GM18508 (cell line): ENCODE measurements around the gene SNX9.
"Not testable (repeated sequence)": the region's sequence is repeated elsewhere in the genome, so short reads cannot be mapped to it uniquely, and the experiment has no call there.

Source experiments
- ATAC-seq: cut with Tn5 transposase; IDR thresholded peaks from one replicate; pipeline ENCODE4 v1.9.1; 2021; ENCODE audit warnings: moderate number of reproducible peaks; ENCODE audit not compliant: insufficient read depth, unreplicated experiment

Gene SNX9

DNA sequence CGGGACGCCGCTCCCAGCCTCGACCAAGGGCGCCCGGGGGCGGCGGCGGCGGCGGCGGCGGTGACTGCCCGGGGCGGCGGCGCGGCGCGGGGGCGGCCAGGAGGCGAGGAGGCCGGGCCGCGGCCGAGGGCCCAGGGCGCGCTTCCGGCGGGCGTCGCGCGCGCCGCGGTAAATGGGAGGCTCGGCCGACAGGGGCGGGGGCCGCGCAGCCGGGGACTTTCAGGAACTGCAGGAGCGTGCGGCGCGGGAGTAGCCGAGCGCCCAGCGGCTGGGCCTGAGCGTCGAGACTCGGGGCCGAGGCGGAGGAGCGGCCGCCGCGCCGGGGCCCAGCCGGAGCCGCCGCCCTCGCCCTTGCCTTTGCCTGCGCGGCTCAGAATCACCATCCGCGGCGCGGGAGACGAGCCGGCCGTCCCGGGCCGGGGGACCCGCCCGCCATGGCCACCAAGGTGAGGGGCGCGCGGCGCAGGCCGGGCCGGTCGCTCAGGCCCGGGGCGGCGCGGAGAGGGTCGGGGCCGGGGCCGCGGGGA lies at the start of gene SNX9:
SNX9 (plus strand) TSS at position 246 of the 527 bp plus-strand sequence; CDS start at position 435, 189 bp downstream.
- ATAC-seq = no peak

DNA sequence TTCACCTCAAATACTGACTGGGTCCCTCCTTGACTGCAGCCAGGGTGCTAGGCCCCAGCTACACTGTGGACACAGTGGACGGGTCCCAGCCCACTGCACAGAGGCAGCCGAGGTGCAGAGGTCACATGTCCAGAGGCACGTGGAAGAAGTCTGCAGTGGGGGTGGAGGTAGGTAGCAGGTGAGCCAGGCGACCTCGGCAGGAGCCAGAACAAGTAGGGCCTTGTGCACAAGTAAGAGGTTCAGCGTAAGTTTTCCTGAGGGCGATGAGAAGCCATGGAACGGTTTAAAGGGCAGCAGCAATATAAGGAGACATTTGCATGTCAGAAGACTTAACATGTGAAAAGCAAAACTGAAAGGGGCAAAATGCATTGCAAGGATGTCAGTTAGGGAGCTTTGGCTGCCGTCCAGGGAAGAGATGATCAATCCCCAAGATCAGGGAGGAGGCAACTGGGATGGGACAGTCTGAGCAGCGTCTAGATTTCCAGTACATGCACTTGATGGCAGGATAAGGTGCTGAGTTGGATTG lies 49.7 kb upstream of the SNX9 start:
- ATAC-seq = no peak

DNA sequence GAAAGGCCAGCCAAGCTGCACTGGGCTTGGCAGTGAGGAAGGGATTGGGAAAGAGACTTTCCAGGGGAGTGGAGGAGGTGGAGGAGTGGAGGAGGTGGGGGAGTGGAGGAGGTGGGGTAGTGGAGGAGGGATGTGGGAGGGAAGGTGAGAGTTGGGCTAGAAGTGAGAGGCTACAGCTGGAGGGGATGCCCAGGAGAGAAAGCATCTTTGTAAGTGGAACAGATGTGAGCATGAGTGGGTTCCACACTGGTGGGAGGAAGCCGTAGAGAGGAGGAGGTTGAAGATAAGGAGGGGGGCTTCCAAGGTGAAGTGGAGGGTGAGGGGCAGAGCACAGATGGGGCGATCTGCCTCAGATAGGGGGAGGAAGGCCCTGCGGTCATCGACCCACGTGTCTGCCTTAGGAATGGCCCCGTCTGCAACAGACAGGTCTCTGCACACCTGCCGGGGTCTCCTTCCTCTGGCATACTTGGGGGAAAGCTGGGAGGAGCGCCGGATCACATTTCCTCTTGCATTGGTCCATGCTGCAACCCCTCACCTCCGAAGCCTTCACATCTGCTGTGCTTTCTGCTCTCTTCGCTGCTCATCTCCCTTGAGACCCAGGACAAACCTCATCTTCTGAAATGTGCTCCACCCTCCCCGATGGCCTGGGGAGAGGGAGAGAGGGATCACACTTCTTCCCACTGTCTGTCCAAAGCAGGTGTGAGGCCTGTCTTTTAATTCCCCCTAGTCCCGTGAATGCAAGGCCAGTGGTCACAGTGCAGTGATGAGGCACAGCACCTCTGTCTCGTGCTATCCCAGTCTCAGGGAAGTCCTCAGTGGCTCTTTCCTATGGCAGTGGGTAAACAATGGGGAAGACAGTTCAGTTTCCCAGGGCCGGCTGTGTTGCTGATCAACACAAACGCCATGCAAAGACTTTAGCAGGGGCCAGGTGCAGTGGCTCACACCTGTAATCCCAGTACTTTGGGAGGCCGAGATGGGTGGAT lies 48.6 kb upstream of the SNX9 start:
- ATAC-seq = no peak

DNA sequence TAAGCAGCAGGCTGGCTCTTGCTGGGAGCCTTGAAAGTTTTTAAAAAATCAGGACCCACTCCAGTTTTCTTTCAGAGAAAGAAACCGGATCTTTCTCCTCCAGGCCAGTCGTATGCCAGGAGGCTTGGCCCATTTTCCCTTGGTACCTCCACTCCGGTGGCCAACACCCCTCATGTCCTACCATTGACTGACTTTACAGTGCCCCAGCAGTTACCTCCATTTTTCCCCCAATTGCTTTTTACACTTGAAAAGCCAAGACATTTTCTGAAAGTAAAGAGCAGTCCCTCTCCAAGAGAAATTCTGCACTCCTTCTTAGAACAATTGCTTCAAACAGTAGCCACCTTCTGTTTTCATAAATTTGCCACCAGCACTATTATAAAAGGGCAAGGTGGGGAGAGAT lies 47.7 kb upstream of the SNX9 start:
- ATAC-seq = no peak

DNA sequence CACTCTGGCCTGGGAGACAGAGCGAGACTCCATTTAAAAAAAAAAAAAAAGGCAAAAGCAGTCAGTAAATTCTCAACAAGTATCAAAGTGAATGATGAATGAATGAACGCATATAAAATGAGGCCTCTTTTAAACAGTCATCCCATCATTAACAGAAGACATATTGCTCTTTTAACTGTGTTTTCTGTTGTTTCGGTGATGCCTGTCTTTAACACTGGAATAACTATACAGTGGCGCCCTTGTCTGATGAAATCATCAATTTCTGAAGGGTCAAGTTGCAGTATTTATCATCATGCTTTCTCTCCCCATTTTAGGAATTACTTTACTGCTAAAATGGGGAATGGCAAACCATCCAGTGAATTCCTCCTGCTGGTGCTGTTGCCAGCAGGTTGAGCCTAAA lies 45.7 kb upstream of the SNX9 start:
- ATAC-seq = no peak

DNA sequence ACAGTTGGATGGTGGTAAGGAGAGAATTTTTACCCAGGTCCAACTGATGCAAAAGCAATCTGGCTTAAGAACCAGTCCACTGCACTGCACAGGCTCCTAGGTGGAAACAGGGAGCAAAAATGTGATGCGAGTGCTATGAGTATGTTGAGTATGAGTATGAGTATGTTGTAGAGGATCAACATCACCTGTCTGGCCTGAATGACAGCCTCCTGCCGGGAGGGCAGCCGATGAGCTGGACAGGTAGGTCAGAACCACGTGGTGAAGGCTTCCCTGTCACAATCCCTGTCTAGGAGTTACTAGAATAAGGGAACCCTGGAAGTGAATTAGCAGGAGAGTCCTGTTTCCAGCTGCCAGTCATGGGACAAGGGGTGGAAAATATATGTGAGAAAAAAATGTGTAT lies 44.3 kb upstream of the SNX9 start:
- ATAC-seq = no peak

DNA sequence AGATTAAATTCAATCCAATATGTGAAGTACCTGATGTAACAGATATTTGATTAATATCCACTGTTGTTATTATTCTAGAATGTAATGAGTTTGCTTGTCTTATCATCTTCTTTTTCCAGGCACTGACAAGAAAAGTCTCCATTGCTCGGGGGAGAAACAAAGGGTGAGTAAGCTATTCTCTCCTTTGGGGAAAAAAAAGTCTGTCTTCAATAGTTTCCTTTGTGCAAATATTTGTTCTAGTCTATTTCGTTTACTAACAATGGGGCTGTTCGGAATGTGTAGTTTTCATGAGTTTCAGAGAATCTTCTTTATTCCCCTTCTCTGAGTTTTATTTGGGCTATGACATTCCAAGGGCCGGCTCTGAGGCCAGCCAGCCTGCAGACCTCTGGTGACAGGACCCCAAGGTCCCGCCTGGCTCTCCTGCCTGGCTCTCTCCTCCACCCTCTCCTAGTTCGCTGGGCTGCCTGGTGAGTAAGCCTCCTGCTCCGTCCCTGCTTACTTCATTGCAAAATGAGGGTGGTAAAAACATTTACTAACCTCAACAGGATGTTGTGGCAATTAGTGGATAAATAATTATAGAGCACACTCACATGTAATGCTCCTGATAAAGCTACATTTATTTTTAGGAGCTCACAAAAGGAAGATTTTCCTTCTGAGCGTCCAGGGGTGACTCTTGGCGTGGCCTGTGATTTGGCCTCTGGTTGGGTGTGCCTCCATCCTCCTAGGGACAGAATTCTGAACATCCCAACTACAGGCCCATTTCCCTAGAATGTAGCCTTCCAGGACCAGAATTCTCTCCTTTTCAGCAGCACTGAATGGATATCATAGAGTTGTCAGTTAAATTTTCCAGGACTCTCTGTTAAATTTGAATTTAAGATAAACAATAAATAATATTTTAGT lies 43.1 kb upstream of the SNX9 start:
- ATAC-seq = no peak

DNA sequence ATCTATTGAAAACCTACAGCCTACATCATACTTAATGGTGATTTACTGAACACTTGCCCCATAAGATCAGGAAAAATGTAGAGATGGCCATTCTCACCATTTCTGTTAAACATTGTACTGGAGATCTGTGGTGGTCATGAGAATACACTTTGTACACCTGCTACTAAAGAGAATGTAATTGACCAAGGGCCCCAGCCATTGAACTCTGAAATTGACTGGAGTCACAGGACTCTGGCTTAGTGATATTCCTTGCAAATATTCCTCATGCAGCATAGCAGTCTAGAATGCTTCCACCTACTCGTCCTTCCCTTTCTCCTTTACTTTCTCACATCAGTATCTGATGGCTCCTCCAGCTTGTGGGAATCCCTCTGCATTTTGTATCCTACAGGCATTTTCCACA lies 37.4 kb upstream of the SNX9 start:
- ATAC-seq = no peak

DNA sequence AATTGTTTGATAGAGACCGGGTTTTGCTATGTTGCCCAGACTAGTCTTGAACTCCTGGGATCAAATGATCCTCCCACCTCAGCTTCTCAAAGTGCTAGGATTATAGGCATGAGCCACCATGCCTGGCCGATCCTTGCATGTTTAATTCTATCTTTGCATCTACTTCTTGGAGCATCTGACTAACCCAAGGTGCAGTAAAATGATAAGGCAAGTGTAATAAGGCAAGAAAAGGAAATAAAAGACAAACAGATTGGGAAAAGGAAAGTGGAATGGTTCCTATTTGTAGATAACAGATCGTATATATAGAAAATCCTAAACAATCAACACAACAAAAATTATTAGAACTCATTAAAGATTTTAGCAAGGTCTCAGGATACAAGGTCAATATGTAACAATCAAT lies 36.8 kb upstream of the SNX9 start:
- ATAC-seq = no peak

DNA sequence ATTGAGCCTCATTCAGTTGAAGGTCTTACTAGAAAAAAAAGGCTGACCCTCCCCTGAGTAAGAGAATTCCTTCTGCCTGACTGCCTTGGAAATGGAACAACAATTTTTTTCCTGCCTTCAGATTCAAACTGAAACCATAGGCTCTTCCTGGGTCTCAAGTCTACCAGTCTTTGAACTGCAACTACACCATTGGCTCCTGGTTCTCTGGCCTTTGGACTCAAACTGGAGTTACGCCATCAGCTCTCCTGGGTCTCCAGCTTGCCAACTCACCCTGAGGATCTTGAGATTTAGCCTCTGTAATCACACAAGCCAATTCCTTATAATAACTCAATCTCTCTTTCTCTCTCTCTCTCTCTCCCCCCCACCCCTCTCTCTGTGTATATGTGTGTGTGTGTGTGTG lies 36.0 kb upstream of the SNX9 start:
- no peak for ATAC-seq

DNA sequence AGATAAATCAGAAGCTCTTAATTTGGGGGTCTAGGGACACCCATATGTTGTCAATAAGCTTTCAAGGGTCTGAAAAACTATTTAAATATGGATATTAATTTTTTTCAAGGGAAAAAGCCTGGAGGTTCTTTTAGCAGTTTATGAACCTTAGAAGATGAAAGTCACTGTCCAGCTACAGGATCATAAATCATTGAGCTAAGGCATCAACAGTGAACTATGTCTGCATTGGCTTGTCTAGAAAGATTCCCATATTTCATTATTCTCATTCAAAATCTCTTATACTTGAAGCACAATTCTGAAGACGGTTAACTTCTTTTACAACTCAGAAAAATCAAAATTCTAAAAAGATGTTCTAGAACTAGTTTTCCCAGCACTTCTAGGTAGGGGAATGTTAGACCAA lies 34.9 kb upstream of the SNX9 start:
- no peak for ATAC-seq

DNA sequence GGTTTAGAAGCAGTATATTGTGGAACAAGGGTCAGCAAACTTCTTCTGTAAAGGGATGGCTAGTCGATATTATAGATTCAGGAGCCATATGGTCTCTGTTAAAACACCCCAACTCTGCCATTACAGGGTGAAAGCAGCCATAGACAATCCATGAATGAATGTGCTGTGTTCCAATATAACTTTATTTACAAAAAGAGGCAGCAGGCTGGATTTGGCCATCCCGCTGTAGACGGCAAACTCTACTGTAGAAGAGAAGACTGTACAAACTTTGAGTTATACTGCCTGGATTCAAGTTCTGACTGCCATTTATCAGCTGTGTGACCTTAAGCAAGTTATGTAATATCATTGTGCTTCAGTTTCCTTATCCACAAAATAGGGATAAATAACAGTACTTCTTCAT lies 33.7 kb upstream of the SNX9 start:
- ATAC-seq = no peak

DNA sequence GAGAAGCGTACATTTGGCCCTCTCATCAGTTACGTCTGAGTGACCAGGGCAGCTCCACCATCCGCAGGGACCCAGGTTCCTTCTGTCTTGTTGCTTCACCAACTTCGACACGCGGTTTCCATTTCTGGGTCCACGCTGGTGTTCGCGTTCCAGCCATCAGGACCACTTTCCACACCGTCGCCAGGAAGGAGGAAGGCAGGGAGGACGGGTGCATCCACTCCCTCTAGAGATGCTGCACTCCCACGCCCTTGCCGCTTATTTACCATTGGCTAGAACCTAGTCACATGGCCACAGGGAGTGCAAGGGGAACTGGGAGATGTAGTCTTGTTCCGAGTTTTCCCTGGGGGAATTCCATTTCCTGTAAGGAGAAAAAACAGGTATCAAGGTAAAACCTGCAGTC lies 33.2 kb upstream of the SNX9 start:
- no peak for ATAC-seq

DNA sequence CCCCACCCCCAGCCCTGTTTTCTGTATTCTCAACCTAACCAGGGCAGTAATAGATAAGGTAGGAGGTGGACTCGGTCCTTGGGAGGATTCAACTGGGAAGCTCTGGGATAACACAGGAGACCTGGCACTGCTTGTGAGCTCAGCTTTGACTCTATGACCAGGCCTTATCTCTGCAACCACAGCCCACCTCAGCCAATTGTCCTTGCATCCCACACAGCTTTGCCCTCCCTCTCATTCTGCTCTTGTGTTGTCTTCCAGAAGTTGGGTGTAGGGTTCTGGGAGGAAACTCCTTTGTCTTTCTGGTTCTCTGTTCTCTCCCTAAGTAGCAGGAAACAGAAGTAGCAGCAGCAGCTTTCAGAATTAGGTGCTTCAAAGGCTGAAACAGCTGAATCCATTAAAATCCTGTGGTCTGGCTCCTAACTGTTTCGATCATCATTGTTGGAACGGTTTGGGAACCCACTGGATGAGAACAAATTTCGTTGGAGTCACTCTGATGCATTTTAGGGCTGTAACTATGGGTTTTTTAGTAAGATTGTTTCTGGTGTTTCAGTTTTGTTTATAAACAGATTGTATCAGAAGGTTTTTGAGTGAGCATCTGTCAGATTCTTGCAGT lies 32.4 kb upstream of the SNX9 start:
- ATAC-seq = no peak

DNA sequence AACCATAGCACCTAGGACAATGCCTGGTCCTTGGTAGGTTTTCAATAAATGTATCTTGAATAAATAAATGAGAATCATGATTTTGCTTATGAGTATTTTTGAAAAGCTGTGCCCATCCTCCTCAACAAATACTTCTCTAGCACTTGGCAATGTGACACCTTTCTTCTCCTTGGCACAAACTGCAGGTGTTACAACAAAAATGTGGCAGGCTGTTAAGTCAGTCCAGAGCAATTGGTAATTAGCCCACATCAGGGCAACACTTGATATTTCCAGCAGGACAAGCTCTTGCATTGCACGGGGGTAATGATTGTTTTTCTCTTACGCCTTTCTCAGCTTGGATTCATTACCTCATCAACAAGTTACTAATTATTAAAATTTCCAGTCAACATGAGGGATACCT lies 31.6 kb upstream of the SNX9 start:
- ATAC-seq = no peak

DNA sequence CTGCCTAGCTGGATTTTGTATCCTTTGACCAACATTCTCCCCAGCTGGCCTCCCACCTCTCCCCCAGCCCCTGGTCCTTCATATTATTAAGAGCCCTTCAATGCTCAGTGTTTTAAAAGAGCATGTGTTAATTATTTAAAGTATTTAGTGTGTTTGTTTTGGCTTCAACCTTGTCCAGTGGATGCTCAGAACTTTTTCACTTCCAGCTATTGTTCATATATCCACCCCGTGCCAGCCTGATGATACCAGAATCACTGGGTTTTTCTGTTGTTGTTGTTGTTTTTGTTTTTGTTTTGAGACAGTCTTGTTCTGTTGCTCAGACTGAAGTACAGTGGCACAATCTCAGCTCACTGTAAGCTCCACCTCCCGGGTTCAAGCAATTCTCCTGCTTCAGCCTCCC lies 30.4 kb upstream of the SNX9 start:
- no peak for ATAC-seq

DNA sequence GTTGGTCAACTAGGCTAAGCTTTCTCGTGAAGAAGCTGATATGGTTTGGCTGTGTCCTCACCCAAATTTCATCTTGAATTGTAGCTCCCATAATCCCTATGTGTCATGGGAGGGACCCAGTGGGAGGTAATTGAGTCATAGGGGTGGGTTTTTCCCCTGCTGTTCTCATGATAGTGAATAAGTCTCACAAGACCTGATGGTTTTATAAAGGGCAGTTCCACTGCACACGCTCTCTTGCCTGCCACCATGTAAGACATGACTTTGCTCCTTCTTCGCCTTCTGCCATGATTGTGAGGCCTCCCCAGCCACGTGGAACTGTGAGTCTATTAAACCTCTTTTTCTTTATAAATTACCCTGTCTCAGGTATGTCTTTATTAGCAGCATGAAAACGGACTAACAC lies 29.0 kb upstream of the SNX9 start:
- ATAC-seq = not testable (repeated sequence)

DNA sequence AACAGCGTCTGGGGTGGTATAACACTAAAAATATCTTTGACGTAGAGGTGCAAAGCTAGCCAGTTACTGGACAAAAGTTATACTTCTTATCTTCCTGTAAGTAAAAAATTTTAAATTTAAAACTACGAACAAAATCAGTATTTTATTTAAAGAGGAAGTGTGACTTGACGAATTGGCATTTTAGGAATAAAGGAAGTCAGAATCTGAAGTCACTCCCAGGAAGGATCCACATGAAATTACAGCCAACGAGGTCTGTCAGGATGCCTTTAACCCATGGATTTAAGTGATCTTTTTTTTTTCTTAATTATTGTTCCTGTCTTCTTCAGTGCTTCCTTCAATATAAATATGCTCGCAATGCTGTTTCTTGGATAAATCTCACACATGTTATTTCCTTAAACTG lies 27.2 kb upstream of the SNX9 start:
- no peak for ATAC-seq

DNA sequence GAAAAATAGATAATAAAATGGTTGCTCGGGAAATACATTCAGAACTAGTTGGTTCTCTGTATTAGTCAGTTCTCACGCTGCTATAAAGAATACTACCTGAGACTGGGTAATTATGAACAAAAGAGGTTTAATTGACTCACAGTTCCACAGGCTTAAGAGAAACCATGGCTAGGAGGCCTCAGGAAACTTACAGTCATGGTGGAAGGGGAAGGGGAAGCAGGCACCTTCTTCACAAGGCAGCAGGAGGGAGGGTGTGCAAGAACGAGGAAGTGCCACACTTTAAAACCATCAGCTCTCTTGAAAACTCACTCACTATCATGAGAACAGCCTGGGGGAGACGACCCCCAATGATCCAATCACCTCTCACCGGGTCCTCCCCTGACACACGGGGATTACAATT lies 24.2 kb upstream of the SNX9 start:
- no peak for ATAC-seq

DNA sequence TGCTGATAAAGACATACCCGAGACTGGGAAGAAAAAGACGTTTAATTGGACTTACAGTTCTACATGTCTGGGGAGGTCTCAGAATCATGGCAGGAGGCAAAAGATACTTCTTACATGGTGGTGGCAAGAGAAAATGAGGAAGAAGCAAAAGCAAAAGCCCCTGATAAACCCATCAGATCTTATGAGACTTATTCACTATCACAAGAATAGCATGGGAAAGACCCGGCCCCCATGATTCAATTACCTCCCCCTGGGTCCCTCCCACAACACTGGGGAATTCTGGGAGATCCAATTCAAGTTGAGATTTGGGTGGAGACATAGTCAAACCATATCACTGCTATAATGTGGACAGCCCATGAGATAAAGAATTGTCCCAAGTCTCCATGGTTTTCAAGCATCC lies 23.5 kb upstream of the SNX9 start:
- ATAC-seq = not testable (repeated sequence)
